Trophoblast cell (in vitro differentiated cells and primary cell): ENCODE data around the gene FRMPD1.
A peak's percentile ranks its signal among the peaks of the same experiment; 100 is the strongest.

ENCODE experiments used
- DNase-seq, 2 donors: peaks; one replicate each; pipeline ENCODE4 v3.0.0-alpha.2; 2016
- H2AFZ ChIP-seq: 2 replicates; pipeline ENCODE4 v1.6.1; 2013; ENCODE audit warnings: low read length, moderate library complexity, mild to moderate bottlenecking; ENCODE audit not compliant: insufficient read depth, poor library complexity
- H2AK5ac ChIP-seq: 2 replicates; pipeline ENCODE4 v1.6.1; 2013; ENCODE audit warnings: mild to moderate bottlenecking, low read length
- H2BK120ac ChIP-seq: 2 replicates; pipeline ENCODE4 v1.6.1; 2013; ENCODE audit warnings: low read length, mild to moderate bottlenecking, moderate library complexity; ENCODE audit not compliant: insufficient read depth, poor library complexity
- H2BK12ac ChIP-seq: 2 replicates; pipeline ENCODE4 v1.6.1; 2013; ENCODE audit warnings: mild to moderate bottlenecking, low read length, moderate library complexity
- H2BK5ac ChIP-seq: 2 replicates; pipeline ENCODE4 v1.6.1; 2013; ENCODE audit warnings: low read length, low read depth, moderate library complexity, mild to moderate bottlenecking; ENCODE audit not compliant: poor library complexity
- H3K14ac ChIP-seq: 2 replicates; pipeline ENCODE4 v1.6.1; 2013; ENCODE audit warnings: mild to moderate bottlenecking, low read length
- H3K18ac ChIP-seq: 2 replicates; pipeline ENCODE4 v1.6.1; 2013; ENCODE audit warnings: mild to moderate bottlenecking, low read length
- H3K23ac ChIP-seq: 2 replicates; pipeline ENCODE4 v1.6.1; 2013; ENCODE audit warnings: low read length
- H3K27ac ChIP-seq: 2 replicates; pipeline ENCODE4 v1.5.1; 2013; ENCODE audit warnings: low read depth, mild to moderate bottlenecking, inconsistent platforms, low read length, moderate library complexity
- H3K27me3 ChIP-seq: 2 replicates; pipeline ENCODE4 v1.6.1; 2013; ENCODE audit warnings: inconsistent platforms, mild to moderate bottlenecking, low read length, moderate library complexity; ENCODE audit not compliant: insufficient read depth
- H3K36me3 ChIP-seq, 2 experiments: 1 replicate in 1 of 2; 2 replicates in 1 of 2; pipeline ENCODE4 v1.6.1; 2013; ENCODE audit warnings: low read length in 2 of 2, mild to moderate bottlenecking in 2 of 2, moderate library complexity in 1 of 2; ENCODE audit not compliant: insufficient read depth in 2 of 2, control insufficient read depth in 1 of 2
- H3K4ac ChIP-seq: 2 replicates; pipeline ENCODE4 v1.6.1; 2013; ENCODE audit warnings: low read depth, mild to moderate bottlenecking, low read length, moderate library complexity
- H3K4me1 ChIP-seq, 2 experiments: 1 replicate in 1 of 2; 2 replicates in 1 of 2; pipeline ENCODE4 v1.6.1; 2013; ENCODE audit warnings: low read length in 2 of 2, mild to moderate bottlenecking in 2 of 2, moderate library complexity in 1 of 2; ENCODE audit not compliant: insufficient read depth in 2 of 2, control insufficient read depth in 1 of 2
- H3K4me2 ChIP-seq: 2 replicates; pipeline ENCODE4 v1.6.1; 2013; ENCODE audit warnings: inconsistent platforms, mild to moderate bottlenecking, low read length, moderate library complexity
- H3K4me3 ChIP-seq: 2 replicates; pipeline ENCODE4 v1.5.1; 2013; ENCODE audit warnings: mild to moderate bottlenecking, low read depth, low read length, inconsistent platforms
- H3K79me1 ChIP-seq: one replicate; pipeline ENCODE4 v1.6.1; 2013; ENCODE audit warnings: low read length
- H3K79me2 ChIP-seq: 2 replicates; pipeline ENCODE4 v1.6.1; 2013; ENCODE audit warnings: low read length, mild to moderate bottlenecking; ENCODE audit not compliant: control insufficient read depth, insufficient read depth, poor library complexity
- H3K9ac ChIP-seq: 2 replicates; pipeline ENCODE4 v1.6.1; 2013; ENCODE audit warnings: mild to moderate bottlenecking, low read length
- H3K9me3 ChIP-seq: 2 replicates; pipeline ENCODE4 v1.6.1; 2013; ENCODE audit warnings: low read depth, mild to moderate bottlenecking, control low read depth, inconsistent platforms, low read length; ENCODE audit not compliant: insufficient read depth
- H4K12ac ChIP-seq: 2 replicates; pipeline ENCODE4 v1.6.1; 2013; ENCODE audit warnings: low read depth, mild to moderate bottlenecking, low read length, moderate library complexity
- H4K8ac ChIP-seq: 2 replicates; pipeline ENCODE4 v1.6.1; 2013; ENCODE audit warnings: low read depth, mild to moderate bottlenecking, low read length, moderate library complexity
- H4K91ac ChIP-seq: one replicate; pipeline ENCODE4 v1.6.1; 2013; ENCODE audit warnings: low read depth, mild to moderate bottlenecking, low read length, moderate library complexity
- WGBS: extraction: QIAGEN DNeasy Blood & Tissue Kit; methylation state at CpG from one replicate; pipeline ENCODE4 v1.1.7; 2013; ENCODE audit warnings: missing lambda C conversion rate; ENCODE audit not compliant: insufficient read length, insufficient coverage; ENCODE audit errors: extremely low coverage; 5-methylcytosine and 5-hydroxymethylcytosine counted together

FRMPD1 gene

DNA sequence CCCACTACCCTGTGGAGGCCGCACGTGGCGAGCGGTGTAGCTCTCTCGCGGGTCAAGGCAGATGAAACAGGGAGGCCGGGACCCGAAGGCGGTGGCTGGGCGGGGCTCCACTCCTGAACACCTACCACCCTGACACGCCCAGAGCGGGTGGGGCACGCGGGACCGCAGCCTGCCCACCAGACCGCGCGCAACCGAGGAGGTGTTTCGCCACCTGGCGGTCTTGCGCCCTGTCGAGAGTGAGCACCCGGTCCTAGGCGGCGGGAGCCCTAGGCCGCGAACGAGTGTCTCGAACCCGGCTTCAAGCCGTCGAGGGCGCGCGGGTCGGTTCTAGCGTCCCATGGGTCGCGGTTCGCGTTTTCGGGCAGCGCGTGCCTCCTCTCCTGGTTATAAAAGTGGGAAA lies 136.3 kb downstream of the FRMPD1 start:
- peaks cover 3% of the 10 kb centered on the region for H3K79me1 ChIP-seq
- no peak overlapping the region for H2BK12ac ChIP-seq
- H4K91ac ChIP-seq, result no peak overlapping the region
- WGBS, result no CpG with 5 or more reads among the region's 45 CpGs
- H2BK120ac ChIP-seq, result no peak overlapping the region
- peaks cover 0 to 8% of the 10 kb centered on the region in 2 experiments for H3K36me3 ChIP-seq
- H3K27me3 ChIP-seq, result no peaks in the 10 kb centered on the region
- peak overlapping the region; percentile 23 for H3K4me3 ChIP-seq
- peaks cover 0 to 5% of the 10 kb centered on the region in 2 experiments for H3K4me1 ChIP-seq
- no peak overlapping the region for H4K12ac ChIP-seq
- H2AK5ac ChIP-seq, result no peak overlapping the region
- no peak overlapping the region for H3K18ac ChIP-seq
- no peak overlapping the region for H3K4ac ChIP-seq
- no peak overlapping the region for H4K8ac ChIP-seq
- H3K23ac ChIP-seq, result no peak overlapping the region
- peaks cover 6% of the 10 kb centered on the region for H3K79me2 ChIP-seq
- no peak overlapping the region for H2BK5ac ChIP-seq
- no peak for DNase-seq
- H3K9ac ChIP-seq, result no peak overlapping the region
- H3K27ac ChIP-seq, result no peak overlapping the region
- no peak overlapping the region for H3K14ac ChIP-seq
- no peak overlapping the region for H3K4me2 ChIP-seq
- H2AFZ ChIP-seq, result no peak overlapping the region
- H3K9me3 ChIP-seq, result no peaks in the 10 kb centered on the region

GRCh38 chr9:37788332-37788731 lies 137.6 kb downstream of the FRMPD1 start:
- H2AFZ ChIP-seq, result no peak overlapping the region
- no peak for DNase-seq
- H4K8ac ChIP-seq, result no peak overlapping the region
- H3K27me3 ChIP-seq, result no peaks in the 10 kb centered on the region
- H3K79me1 ChIP-seq, result peaks cover 3% of the 10 kb centered on the region
- peaks cover 6% of the 10 kb centered on the region for H3K79me2 ChIP-seq
- H3K27ac ChIP-seq, result no peak overlapping the region
- no peak overlapping the region for H3K4me2 ChIP-seq
- H3K4ac ChIP-seq, result no peak overlapping the region
- H3K4me3 ChIP-seq, result no peak overlapping the region
- H4K91ac ChIP-seq, result no peak overlapping the region
- H2AK5ac ChIP-seq, result no peak overlapping the region
- no peaks in the 10 kb centered on the region for H3K9me3 ChIP-seq
- no CpG with 5 or more reads among the region's 6 CpGs for WGBS
- H3K36me3 ChIP-seq, result peaks cover 0 to 1% of the 10 kb centered on the region in 2 experiments
- no peak overlapping the region for H3K18ac ChIP-seq
- H3K4me1 ChIP-seq, result peaks cover 0 to 5% of the 10 kb centered on the region in 2 experiments
- H2BK120ac ChIP-seq, result no peak overlapping the region
- H3K9ac ChIP-seq, result no peak overlapping the region
- H2BK12ac ChIP-seq, result no peak overlapping the region
- no peak overlapping the region for H4K12ac ChIP-seq
- H3K23ac ChIP-seq, result no peak overlapping the region
- no peak overlapping the region for H2BK5ac ChIP-seq
- H3K14ac ChIP-seq, result no peak overlapping the region

GRCh38 chr9:37790096-37790495 lies 139.3 kb downstream of the FRMPD1 start:
- no peak overlapping the region for H4K91ac ChIP-seq
- no CpG with 5 or more reads among the region's 2 CpGs for whole genome bisulfite sequencing
- no peak overlapping the region for H4K12ac ChIP-seq
- no peak overlapping the region for H3K4ac ChIP-seq
- no peak overlapping the region for H2BK120ac ChIP-seq
- H3K4me2 ChIP-seq, result no peak overlapping the region
- no peak overlapping the region for H3K23ac ChIP-seq
- H3K27ac ChIP-seq, result no peak overlapping the region
- DNase-seq, result no peak
- H3K36me3 ChIP-seq, result no peaks in the 10 kb centered on the region
- no peak overlapping the region for H4K8ac ChIP-seq
- no peaks in the 10 kb centered on the region for H3K79me2 ChIP-seq
- no peak overlapping the region for H2BK5ac ChIP-seq
- no peak overlapping the region for H2AK5ac ChIP-seq
- no peak overlapping the region for H3K18ac ChIP-seq
- H3K27me3 ChIP-seq, result no peaks in the 10 kb centered on the region
- peaks cover 0 to 2% of the 10 kb centered on the region in 2 experiments for H3K4me1 ChIP-seq
- H3K9ac ChIP-seq, result no peak overlapping the region
- no peak overlapping the region for H3K14ac ChIP-seq
- H3K79me1 ChIP-seq, result no peaks in the 10 kb centered on the region
- H2BK12ac ChIP-seq, result no peak overlapping the region
- H3K4me3 ChIP-seq, result no peak overlapping the region
- no peaks in the 10 kb centered on the region for H3K9me3 ChIP-seq
- H2AFZ ChIP-seq, result no peak overlapping the region

- Histone ChIP-seq H3K14ac (no peak overlapping the region), H3K23ac (no peak overlapping the region), H3K79me2 (no peaks in the 10 kb centered on the region), H3K36me3 (no peaks in the 10 kb centered on the region), H3K4ac (no peak overlapping the region), H3K9me3 (no peaks in the 10 kb centered on the region), H4K91ac (no peak overlapping the region), H2BK12ac (no peak overlapping the region), H3K4me1 (no peaks in the 10 kb centered on the region), H2AK5ac (no peak overlapping the region), H2BK120ac (no peak overlapping the region), H3K27ac (no peak overlapping the region), H4K8ac (no peak overlapping the region), H4K12ac (no peak overlapping the region), H2AFZ (no peak overlapping the region), H3K18ac (no peak overlapping the region), H3K27me3 (no peaks in the 10 kb centered on the region), H3K4me3 (no peak overlapping the region), H2BK5ac (no peak overlapping the region), H3K9ac (no peak overlapping the region), H3K4me2 (no peak overlapping the region), H3K79me1 (no peaks in the 10 kb centered on the region)
- WGBS, result no CpG with 5 or more reads among the region's 5 CpGs
- DNase-seq, result no peak
Measured at GRCh38 chr9:37792122-37792521, 141.4 kb downstream of the FRMPD1 start.
